Iris pigment epithelial cell (primary cell): ENCODE measurements around the gene MDM2.

Experiments
- DNase-seq: peaks from one replicate; pipeline ENCODE4 v3.0.0-alpha.2; 2011; ENCODE audit warnings: low read depth

The MDM2 gene

DNA sequence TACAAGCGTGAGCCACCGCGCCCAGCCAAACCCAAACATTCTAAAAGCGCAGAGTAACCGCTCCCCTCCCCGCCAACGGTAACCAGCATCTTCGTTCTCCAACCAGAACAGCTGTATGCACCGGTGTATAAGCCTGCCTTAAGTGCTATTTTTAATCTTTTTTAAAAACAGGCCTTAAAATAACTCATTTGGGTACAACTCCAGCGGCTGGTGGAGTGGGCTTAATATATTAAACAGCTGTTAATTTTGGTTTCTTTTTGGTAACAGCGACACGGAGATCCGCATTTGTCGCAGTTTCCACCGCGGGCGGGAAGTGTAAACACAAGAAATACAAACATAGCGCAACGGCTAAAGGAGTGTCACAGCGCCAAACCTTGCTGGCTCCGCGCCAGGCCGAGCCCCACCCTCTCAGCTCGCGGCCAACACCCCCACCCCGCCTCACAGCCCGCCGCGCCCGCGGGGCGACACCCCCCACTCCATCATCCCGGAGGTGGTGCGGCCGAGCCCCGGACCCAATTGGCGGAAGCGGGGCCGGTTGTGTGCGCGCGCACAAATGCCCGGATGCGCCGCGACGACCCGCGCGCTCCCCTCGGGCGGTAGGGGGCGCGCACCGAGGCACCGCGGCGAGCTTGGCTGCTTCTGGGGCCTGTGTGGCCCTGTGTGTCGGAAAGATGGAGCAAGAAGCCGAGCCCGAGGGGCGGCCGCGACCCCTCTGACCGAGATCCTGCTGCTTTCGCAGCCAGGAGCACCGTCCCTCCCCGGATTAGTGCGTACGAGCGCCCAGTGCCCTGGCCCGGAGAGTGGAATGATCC, at the start of gene MDM2:
MDM2 (plus strand) TSS at position 602 of the 812 bp plus-strand sequence. CDS start 301 bp downstream, outside the sequence.
- peak; percentile 87 for DNase-seq

DNA sequence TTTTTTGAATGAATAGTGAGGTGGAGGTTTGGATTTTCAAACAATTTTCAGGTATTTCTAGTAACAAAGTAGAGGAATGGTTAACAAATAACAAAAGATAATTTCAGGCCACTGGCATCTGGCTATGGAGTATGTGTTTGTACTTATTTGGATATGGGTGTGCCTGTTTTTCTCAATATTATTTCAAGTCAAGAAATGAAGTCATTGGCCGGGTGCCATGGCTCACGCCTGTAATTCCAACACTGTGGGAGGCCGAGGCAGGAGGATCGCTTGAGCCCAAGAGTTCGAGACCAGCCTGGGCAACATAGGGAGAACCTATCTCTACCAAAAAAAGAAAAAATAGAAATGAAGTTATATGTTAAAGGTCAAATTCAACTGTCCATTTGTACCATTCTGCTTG, 48.1 kb upstream of the MDM2 start:
- DNase-seq = no peak

DNA sequence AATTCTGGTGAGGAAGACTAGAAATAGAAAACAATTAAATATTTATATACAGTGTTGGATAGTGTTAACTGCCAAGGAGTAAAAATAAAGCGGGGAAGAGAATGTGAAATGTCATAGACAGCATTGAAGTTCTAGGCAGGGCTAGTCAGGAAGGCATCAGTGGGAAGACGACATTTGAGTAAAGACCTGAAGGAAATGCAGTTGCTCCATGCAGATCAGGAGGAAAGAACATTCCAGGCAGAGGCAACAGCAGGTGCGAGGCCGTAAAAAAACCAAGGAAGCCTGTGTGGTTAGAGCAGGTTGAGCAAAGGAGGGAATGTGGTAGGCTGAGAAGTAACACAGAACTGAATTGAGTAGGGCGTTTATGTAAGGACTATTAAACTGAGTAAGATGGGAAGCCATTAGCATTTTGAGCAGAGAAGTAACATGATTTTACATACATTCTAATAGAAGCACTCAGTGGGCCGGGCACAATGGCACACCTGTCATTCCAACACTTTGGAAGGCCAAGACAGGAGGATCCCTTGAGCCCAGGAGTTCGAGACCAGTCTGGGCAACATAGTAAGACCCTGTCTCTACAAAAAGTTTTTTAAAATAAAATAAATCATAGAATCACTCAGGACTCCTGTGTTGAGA, 47.1 kb upstream of the MDM2 start:
- DNase-seq = no peak

DNA sequence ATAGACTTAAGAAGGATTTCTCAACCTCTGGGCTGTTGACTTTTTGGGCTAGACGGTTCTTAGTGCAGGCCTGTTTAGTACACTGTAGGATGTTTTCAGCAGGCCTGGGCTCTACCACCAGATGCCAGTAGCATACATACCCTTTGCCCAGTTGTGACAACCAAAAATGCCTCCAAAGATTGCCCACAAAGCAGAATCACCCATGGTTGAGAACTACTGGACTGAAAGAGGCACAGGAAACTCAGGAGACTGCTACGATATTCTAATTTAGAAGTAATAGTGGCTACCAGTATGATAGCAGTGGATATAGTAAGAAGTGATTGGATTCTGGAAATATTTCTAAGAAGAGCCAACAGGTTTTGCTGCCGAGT, 46.5 kb upstream of the MDM2 start:
- DNase-seq = no peak

DNA sequence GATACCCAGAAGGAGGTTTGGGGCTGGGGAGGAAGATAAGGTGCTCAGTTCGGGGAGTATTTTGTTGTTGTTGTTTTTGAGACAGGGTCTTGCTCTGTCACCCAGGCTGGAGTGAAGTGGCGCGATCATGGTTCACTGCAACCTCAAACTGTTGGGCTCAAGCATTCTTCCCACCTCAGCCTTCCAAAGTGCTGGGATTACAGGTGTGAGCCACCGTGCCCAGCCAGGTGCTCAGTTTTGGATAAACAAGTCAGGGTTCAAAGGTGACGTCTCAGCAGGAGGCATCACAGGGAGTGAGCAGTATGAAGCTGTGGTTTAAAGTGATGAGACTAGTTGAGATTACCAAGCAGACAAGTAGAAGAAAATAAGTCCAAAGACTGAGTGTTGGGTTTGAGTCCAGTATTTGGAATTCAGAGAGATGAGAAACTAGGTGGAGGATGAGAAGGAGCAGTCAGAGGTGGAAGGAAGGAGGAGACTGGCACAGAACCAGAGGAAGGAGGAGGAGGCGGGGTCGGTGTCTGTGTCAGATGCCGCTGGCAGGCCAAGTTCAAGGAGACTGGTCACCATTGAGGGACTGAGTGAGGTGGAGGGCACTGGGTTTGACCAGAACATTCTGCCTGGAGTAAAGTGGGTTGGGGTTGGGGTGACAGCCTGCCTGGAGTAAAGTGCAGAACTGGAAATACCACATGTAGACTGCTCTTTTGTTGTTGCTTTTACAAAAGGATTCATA, 45.9 kb upstream of the MDM2 start:
- no peak for DNase-seq

DNA sequence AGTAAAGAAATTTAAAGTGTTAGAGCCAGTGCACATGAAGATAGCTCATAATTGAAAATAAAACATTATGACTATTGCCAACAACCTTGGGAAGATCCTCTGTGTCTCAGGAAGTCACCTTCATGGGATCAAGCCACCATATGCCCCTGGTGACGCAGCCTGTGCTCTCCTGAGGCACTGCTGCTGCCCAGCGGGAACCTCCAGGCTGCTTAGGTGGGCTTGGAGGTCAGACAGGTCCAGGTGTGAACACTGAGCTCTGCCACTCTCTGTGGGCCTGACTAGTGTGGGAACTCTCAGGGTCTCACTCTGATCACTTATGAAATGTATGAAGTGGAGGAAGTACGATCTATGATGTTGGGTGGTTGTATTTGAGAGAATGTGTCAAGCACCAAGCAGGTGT, 45.3 kb upstream of the MDM2 start:
- no peak for DNase-seq

DNA sequence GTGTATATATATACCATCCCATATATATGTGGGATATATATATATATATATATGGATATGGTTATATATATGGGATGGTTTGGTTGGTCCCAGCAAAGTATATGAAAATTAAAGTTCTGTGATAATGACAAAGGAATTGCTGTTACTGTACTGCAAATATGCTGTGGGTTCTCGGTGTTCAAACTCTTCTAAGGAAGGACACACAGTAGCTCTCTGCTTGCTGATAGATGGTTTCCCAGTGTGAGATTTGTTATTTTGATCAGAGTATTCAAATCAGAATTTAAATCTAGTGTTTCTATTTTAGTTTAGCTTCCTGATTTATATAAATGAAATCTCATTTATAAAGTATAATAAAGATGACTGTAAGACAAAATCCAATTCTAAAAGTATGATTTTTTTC, 42.3 kb upstream of the MDM2 start:
- no peak for DNase-seq

DNA sequence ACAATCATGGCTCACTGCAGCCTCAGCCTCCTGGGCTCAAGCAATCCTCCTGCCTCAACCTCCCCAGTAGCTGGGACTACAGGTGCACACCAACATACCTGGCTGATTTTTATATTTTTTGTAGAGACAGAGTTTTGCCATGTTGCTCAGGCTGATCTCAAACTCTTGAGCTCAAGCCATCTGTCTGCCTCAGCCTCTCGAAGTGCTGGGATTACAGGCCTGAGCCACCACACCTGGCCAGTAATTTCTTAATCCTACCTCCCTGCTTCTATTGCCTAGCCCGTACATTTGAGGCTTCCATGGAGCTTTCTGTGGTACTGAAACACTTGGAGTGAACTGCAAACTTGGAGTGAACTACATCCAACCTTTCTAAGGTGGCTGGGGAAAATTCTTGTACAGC, 41.3 kb upstream of the MDM2 start:
- no peak for DNase-seq

DNA sequence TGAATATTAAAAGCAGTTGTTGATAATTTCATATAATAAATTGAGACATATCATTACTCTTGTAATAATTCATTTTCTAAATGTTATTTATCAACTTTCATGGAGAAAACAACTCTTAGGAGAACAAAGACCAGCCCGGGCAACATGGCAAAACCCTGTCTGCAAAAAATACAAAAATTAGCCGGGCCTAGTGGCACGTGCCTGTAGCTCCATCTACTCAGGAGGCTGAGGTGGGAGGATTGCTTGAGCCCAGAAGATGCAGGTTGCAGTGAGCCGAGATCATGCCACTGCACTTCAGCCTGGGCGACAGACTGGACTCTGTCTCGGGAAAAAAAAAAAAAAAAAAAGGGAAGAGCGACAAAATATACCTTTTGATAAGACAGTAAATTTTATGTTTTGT, 40.8 kb upstream of the MDM2 start:
- DNase-seq = no peak

DNA sequence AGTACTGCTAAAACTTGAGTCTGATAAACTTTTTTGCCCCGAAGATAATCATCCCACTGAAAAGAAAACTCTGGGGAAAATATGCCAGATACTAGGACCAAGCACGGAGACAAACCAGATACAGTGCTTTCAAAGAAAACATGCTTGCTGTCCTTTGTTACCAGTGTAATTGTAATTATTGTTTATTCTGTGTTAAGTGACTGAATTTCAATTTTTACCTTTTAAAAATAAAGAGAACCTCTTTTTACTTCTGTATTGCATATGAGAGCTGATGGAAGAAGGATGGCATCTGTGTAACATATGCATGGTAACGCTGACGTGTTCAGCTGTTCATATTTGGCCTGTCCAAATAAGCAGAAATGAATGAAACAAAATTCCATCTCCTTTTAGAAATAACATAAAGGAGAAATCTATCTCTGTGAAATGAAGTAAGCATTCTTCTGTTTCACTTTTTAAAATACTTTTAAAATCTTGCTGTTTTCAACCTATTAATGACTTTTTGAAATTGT, 39.5 kb upstream of the MDM2 start:
- no peak for DNase-seq

DNA sequence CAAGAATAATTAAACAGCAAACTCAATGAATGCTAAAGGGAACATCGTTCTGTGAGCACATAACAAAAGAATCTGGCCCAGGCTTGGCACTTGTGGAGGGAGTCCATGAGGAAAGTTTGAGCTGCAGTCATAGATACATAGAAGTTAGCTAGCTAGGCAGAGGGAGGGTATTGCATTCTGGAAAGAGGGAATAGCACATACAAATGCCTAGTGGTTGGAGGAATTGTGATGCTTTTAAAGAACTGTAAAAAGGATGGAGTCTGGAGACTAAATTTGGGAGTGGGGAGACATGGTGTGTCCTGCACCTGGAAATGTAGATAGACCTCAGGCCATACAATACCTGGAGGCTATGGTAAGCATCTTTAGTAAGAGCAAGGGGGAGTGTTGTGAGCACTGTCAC, 38.0 kb upstream of the MDM2 start:
- DNase-seq = no peak

DNA sequence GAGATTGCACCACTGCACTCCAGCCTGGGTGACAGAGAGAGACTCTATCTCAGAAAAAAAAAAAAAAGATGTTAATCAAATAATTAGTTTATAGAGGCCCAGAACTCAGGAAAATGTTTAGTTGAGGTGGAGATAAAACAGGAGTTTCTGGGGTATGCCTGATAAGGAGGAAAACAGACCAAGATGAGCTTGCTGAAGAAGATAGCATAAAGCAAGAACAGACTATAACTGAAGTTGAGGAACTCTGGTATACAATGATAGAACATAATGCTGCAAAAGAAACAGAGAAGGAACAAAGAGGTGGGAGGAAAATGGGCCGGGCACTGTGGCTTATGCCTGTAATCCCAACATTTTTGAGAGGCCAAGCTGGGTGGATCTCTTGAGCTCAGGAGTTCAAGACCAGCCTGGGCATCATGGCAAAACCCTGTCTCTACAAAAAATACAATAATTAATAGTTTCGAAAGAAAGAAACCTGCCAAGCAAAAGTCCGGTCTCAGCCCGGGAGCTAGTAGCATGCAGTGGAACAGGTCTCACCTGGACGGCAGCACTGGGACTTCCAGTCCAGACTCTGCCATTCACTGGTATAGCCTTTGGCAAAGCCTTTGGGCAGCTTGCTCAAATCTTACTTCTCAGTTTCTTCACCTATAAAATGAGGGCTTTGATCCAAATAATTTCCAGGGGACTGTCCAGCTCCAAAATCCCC, 36.6 kb upstream of the MDM2 start:
- no peak for DNase-seq

DNA sequence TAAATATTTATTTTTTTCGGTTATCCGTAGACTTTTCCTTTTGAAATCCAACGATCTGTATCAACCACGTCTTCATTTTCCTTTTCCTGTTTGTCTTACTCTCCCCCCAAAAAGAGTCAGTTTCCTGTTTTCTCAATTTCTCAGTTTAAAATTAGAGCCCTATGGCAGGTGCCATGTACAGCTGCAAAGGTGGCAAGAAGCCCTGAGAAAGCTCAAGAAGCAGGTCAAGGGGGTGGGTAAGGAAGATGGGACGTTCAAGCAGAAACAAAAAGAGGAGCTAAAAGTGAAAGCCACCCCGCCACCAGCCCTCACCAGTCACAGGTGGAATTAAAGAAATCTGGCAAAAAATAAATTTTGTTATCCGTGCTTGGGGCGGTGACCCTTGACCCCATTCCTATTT, 35.3 kb upstream of the MDM2 start:
- DNase-seq = no peak

DNA sequence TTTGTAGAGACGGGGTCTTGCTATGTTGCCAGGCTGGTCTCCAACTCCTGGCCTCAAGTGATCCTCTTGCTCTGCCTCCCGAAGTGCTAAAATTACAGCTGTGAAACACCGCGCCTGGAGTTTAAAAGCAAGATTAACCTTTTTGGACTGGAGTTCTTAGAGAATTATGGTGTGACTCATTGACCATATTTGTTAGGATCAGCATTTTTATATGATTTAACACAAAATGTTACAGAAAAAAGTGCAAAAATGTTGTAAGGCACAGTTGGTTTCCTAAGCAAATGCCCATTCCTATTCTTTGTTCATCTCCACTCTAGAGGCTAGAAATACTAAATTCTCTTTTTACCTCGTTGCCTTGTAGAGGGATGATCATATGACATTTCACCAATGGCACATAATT, 34.4 kb upstream of the MDM2 start:
- DNase-seq = peak; percentile 20

DNA sequence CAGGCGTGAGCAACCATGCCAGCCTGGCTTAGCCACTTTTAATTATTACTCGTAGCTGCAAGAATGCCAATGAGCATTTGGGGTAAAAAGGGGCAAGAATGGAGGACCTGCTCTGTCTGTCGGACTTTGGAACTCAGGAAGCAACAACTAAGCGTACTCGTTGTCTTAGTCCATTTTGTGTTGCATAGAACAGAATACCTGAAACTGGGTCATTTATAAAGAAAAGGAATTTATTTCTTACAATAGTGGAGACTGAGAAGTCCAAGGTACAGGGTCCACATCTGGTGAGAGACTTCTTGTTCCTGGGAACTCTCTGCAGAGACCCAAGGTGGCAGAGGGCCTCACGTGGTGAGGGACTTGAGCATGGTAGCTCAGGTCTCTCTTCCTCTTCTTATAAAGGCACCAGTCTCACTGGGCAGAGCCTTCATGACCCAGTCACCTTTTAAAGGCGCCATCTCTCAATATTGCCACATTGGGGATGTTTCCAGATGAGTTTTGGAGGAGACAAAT, 32.8 kb upstream of the MDM2 start:
- no peak for DNase-seq

DNA sequence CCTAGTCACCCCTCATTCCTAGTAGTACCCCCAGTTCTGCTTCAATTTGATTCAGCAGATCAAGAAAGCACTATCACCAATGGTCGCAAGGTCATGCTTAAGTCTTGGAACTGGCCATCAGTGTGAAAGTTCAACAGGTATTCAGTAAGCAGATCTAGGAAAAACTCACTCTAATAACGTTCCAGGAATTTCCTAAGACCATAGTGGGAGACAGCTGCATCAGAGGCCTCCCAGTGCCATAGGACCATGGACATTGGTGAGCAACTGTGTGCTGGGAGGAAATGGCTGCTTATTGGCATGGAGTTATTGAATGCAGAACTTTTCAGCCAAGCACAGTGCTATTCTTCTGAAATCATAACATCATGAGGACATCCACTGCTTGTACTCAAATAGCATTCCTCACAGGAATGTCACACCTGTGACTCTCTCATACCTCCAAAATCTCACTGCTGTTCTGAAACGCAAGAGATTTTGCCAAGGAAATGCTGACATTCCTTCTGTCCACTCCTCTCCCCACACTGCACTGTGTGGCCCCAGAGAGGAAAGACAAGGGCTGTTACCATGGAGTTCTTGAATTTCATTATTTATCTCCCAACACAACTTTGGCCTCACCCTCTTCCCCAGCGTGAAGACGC, 30.9 kb upstream of the MDM2 start:
- DNase-seq = no peak

DNA sequence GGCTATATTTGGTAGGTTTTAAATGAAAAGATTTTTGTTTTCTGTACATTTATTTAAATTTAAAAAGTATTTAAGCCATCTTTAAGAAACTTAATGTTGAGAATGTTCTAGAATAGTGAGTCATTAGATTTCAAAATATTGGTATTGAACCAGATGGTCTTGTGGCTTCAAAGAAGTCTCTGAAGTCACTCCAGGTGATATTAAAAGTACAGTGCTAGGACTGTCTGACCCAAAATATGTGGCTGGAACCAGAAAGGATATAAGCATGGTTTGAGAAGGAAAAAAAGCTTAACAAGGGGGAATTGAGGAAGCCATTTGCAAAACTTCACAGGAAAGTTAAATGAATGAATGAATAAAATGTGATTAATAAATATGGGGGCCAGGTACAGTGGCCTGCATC, 28.7 kb upstream of the MDM2 start:
- DNase-seq = peak; percentile 23

DNA sequence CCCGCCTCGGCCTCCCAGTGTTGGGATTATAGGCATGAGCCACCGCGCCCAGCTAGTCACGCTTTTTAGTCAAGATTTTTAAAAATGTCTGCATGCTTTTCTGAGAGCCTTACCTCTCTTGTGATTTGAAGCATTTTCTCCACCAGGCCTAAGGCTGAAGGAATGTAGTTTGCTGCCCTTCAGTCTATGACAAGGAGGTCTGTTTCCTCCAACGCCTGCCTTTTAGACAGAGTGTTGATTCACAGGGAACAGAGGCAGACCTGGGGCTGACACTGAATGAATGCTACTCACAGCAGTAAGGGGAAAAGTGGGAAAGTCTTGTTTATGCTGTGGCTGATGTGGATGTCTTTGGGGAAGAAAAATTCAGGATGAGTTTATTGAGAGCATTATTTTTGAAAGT, 27.2 kb upstream of the MDM2 start:
- DNase-seq = peak; percentile 34

DNA sequence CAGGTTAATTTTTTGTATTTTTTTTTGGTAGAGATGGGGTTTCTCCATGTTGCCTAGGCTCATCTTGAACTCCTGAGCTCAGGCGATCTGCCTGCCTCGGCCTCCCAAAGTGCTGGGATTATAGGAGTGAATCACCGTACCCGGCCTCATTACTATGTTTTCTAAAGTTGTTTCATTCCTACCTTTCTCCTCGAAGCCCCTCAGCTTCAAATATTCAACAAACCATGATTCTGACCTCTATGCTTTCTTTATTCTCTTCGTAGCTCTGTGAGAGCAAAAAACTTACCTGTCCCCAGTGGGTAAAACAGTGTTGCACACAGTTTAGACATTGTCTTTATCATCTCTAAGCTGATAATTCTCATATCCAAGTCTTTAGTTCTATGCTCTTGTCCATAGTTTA, 26.2 kb upstream of the MDM2 start:
- no peak for DNase-seq

DNA sequence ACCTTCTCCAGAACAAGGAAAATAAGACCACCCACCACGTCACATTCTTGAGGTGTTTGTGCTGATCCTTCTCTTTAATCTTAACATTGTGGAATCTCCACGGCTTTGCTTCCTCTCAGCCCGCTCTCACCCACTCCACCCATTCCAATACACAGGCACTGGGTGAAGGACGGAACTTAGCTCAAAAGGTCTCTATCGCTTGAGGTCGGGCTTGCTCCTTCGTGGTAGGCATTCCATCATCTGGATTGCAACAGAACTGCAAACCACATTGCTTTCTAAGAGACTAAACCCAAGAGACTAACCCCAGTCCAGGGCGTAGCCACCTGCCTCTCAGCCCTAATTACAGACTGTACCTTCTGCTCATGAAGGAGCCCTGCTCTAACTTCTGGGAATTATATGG, 24.0 kb upstream of the MDM2 start:
- peak; percentile 74 for DNase-seq

DNA sequence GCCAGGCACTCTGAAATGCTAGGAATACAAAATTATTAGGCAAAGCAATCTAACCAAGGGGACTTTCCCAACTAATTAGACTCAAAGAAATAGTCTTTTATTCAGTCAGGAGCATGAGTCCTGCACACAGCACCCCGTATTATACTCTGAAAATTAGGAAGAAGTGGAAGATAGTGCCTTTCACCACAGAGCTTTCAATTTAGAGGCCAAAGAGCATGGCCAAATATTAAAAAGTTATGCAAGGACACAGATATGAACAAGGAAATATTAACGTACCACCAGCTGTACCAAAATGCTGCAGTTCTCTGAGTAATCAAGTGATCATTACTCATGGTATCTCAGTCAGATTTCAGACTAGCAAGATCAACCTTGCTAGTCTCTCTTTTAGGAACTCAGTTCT, 22.6 kb upstream of the MDM2 start:
- peak; percentile 78 for DNase-seq

DNA sequence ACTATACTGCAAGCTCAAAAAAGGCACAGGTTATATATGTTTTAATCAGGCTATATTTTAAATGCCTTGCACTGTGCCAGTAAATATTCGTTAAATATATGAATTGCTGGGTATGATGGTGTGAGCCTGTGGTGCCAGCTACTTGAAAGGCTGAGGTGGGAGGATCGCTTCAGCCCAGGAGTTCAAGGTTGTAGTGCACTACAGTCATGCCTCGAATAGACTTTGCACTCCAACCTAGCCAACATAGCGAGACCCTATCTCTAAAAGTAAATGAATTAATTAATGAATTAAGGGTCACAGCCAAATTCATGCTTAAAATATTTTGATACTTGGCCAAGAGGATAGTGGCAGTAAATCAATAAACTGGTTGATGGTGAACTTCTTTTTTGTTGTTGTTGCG, 22.2 kb upstream of the MDM2 start:
- DNase-seq = no peak
